ENCODE data around the gene PLXNC1.

PLXNC1 gene

GRCh38 chr12:94147991-94148738, at the start of gene PLXNC1:
TSS of gene PLXNC1 (plus strand) at chr12:94148577. CDS start at chr12:94148972, 395 bp downstream.
- DNase-seq (ENCODE audit: low read depth in 2 of 2): peak; percentile 48 to 68

GRCh38 chr12:94099191-94099590, 49.2 kb upstream of the PLXNC1 start:
- no peak for DNase-seq (ENCODE audit: low read depth in 2 of 2)

GRCh38 chr12:94099632-94100031, 48.7 kb upstream of the PLXNC1 start:
- no peak for DNase-seq (ENCODE audit: low read depth in 2 of 2)

- no peak for DNase-seq (ENCODE audit: low read depth in 2 of 2)
Measured at GRCh38 chr12:94100211-94100627, 48.2 kb upstream of the PLXNC1 start.

GRCh38 chr12:94100990-94101737, 47.2 kb upstream of the PLXNC1 start:
- peak; percentile 55 to 69 for DNase-seq (ENCODE audit: low read depth in 2 of 2)

GRCh38 chr12:94101738-94102660, 46.4 kb upstream of the PLXNC1 start:
- peak; percentile 67 to 82 for DNase-seq (ENCODE audit: low read depth in 2 of 2)

GRCh38 chr12:94103986-94104385, 44.4 kb upstream of the PLXNC1 start:
- DNase-seq (ENCODE audit: low read depth in 2 of 2): no peak

- DNase-seq (ENCODE audit: low read depth in 2 of 2): no peak
Measured at GRCh38 chr12:94107910-94108309, 40.5 kb upstream of the PLXNC1 start.

GRCh38 chr12:94109160-94109559, 39.2 kb upstream of the PLXNC1 start:
- peak; percentile 47 to 49 for DNase-seq (ENCODE audit: low read depth in 2 of 2)

- no peak for DNase-seq (ENCODE audit: low read depth in 2 of 2)
Measured at GRCh38 chr12:94110258-94110657, 38.1 kb upstream of the PLXNC1 start.

- DNase-seq (ENCODE audit: low read depth in 2 of 2): no peak
Measured at GRCh38 chr12:94111302-94111701, 37.1 kb upstream of the PLXNC1 start.

- DNase-seq (ENCODE audit: low read depth in 2 of 2): no peak
Measured at GRCh38 chr12:94112121-94112520, 36.3 kb upstream of the PLXNC1 start.

- no peak for DNase-seq (ENCODE audit: low read depth in 2 of 2)
Measured at GRCh38 chr12:94114166-94114565, 34.2 kb upstream of the PLXNC1 start.

- no peak for DNase-seq (ENCODE audit: low read depth in 2 of 2)
Measured at GRCh38 chr12:94116191-94116590, 32.2 kb upstream of the PLXNC1 start.

GRCh38 chr12:94121886-94122285, 26.5 kb upstream of the PLXNC1 start:
- no peak for DNase-seq (ENCODE audit: low read depth in 2 of 2)

GRCh38 chr12:94122591-94122990, 25.8 kb upstream of the PLXNC1 start:
- DNase-seq (ENCODE audit: low read depth in 2 of 2): no peak

GRCh38 chr12:94123127-94123526, 25.2 kb upstream of the PLXNC1 start:
- DNase-seq (ENCODE audit: low read depth in 2 of 2): no peak

GRCh38 chr12:94126067-94126466, 22.3 kb upstream of the PLXNC1 start:
- no peak for DNase-seq (ENCODE audit: low read depth in 2 of 2)

- no peak for DNase-seq (ENCODE audit: low read depth in 2 of 2)
Measured at GRCh38 chr12:94127239-94128131, 20.9 kb upstream of the PLXNC1 start.

- no peak for DNase-seq (ENCODE audit: low read depth in 2 of 2)
Measured at GRCh38 chr12:94128280-94128679, 20.1 kb upstream of the PLXNC1 start.

Data from stimulated activated CD8-positive, alpha-beta memory T cell treated with anti-CD3 and anti-CD28 coated beads, Interleukin-7, amount 100 ng/mL, for 4 hours (primary cell).